ENCODE measurements around the gene HNRNPCL4.
"Not testable (repeated sequence)": the region's sequence is repeated elsewhere in the genome, so short reads cannot be mapped to it uniquely, and the experiment has no call there.

HNRNPCL4 gene

GRCh38 chr1:13165531-13165930 is at the start of gene HNRNPCL4:
Gene HNRNPCL4 (minus strand): TSS chr1:13165631. CDS start chr1:13165467, 164 bp downstream.
- H3K4me3 ChIP-seq (ENCODE audit: low read depth, low read length); DNase-seq (ENCODE audit: low read depth): not testable (repeated sequence)

- not testable (repeated sequence) for DNase-seq (ENCODE audit: low read depth); H3K4me3 ChIP-seq (ENCODE audit: low read depth, low read length)
Observed at GRCh38 chr1:13208712-13209111, 43.3 kb upstream of the HNRNPCL4 start.

- DNase-seq (ENCODE audit: low read depth); H3K4me3 ChIP-seq (ENCODE audit: low read depth, low read length): not testable (repeated sequence)
Observed at GRCh38 chr1:13201309-13201708, 35.9 kb upstream of the HNRNPCL4 start, which contains the start of gene PRAMEF13. Gene PRAMEF13 (minus strand): TSS chr1:13201409. CDS start chr1:13199589, 1,820 bp downstream.

- H3K4me3 ChIP-seq (ENCODE audit: low read depth, low read length); DNase-seq (ENCODE audit: low read depth): not testable (repeated sequence)
Observed at GRCh38 chr1:13171548-13171947, 6.1 kb upstream of the HNRNPCL4 start, which contains the start of gene PRAMEF9. Gene PRAMEF9 (plus strand): TSS chr1:13171848. CDS start chr1:13175281, 3,433 bp downstream.

- H3K4me3 ChIP-seq (ENCODE audit: low read depth, low read length); DNase-seq (ENCODE audit: low read depth): not testable (repeated sequence)
Observed at GRCh38 chr1:13155909-13156308, 9.5 kb downstream of the HNRNPCL4 start, which contains the start of gene PRAMEF26. Gene PRAMEF26 (minus strand): TSS chr1:13156009. CDS start chr1:13153095, 2,914 bp downstream.

GRCh38 chr1:13116754-13117153 is 48.7 kb downstream of the HNRNPCL4 start, which contains the start of gene HNRNPCL2:
Gene HNRNPCL2 (minus strand): TSS chr1:13116854. CDS start chr1:13116400, 454 bp downstream.
- DNase-seq (ENCODE audit: low read depth); H3K4me3 ChIP-seq (ENCODE audit: low read depth, low read length): not testable (repeated sequence)

All from skeletal muscle cell (primary cell).